GM12864 (cell line): Measurements from ENCODE around the gene GRK1.
"Not testable (repeated sequence)": the region's sequence is repeated elsewhere in the genome, so short reads cannot be mapped to it uniquely, and the experiment has no call there.

Experiments used
- DNase-seq: peaks from one replicate; pipeline ENCODE4 v3.0.0-alpha.2; 2011; ENCODE audit warnings: low read depth
- H3K4me3 ChIP-seq: 2 replicates; pipeline ENCODE4 v1.5.1; 2011; ENCODE audit warnings: mild to moderate bottlenecking, low read depth, low read length, control low read depth
- CTCF ChIP-seq: IDR thresholded peaks from 2 replicates; pipeline ENCODE4 v1.5.1; 2011; ENCODE audit warnings: low read depth, mild to moderate bottlenecking, moderate library complexity, low read length, control low read depth, inconsistent platforms; ENCODE audit errors: missing control alignments

GRK1 gene

GRCh38 chr13:113666951-113667701, at the start of gene GRK1:
TSS of gene GRK1 (plus strand) at chr13:113667219. CDS start at chr13:113667387, 168 bp downstream.
- no peak within 1 kb of the TSS for H3K4me3 ChIP-seq
- no peak for TF ChIP-seq CTCF
- no peak for DNase-seq

GRCh38 chr13:113617961-113618360, 49.1 kb upstream of the GRK1 start:
- no peak for DNase-seq
- TF ChIP-seq CTCF = no peak
- H3K4me3 ChIP-seq = no peak overlapping the region

GRCh38 chr13:113618455-113618854, 48.6 kb upstream of the GRK1 start:
- no peak for DNase-seq
- TF ChIP-seq CTCF = no peak
- no peak overlapping the region for H3K4me3 ChIP-seq

GRCh38 chr13:113620036-113620796, 46.8 kb upstream of the GRK1 start:
- no peak for DNase-seq
- no peak overlapping the region for H3K4me3 ChIP-seq
- TF ChIP-seq CTCF = no peak

- no peak for TF ChIP-seq CTCF
- no peak overlapping the region for H3K4me3 ChIP-seq
Measured at GRCh38 chr13:113621046-113621445, 46.0 kb upstream of the GRK1 start.

GRCh38 chr13:113621498-113621897, 45.5 kb upstream of the GRK1 start:
- not testable (repeated sequence) for DNase-seq, H3K4me3 ChIP-seq
- TF ChIP-seq CTCF = peak; percentile 11

More at GRCh38 chr13:113621046-113621445, 46.0 kb upstream of the GRK1 start:
- DNase-seq = no peak

- not testable (repeated sequence) for DNase-seq, H3K4me3 ChIP-seq
Measured at GRCh38 chr13:113621986-113622550, 45.0 kb upstream of the GRK1 start.
